IMR-90 (cell line): ENCODE measurements around the gene GABRB3. TPM values are rescaled to one million over a fixed set of nuclear protein-coding genes. Genes with fewer than 3 reads are reported as not detected.

Experiments
- ATAC-seq: fragments of 200-7000 bp; cut with Tn5 transposase; 2 replicates; pipeline ENCODE4 v1.9.1; 2020; ENCODE audit warnings: low read depth, mild to moderate bottlenecking, moderate library complexity
- BruUV-seq: library from RNA; stranded (reverse); fragments of 400-500 nt; replicated peaks from 2 replicates; lab custom pipeline; 2021; lab: Mats Ljungman, UMichigan
- CTCF ChIA-PET: fragments of 300-600 bp; formaldehyde crosslinking; extraction: SDS; loops from one replicate; lab custom pipeline; 2021; ENCODE audit warnings: antibody characterized with exemption; lab: Yijun Ruan, JAX
- POLR2A ChIA-PET: fragments of 300-600 bp; sonication (Branson Sonifier 250); formaldehyde crosslinking; loops from one replicate; lab custom pipeline; 2022; ENCODE audit warnings: antibody characterized with exemption; ENCODE audit not compliant: unreplicated experiment; lab: Charles Lee
- DNase-seq: peaks from one replicate; pipeline ENCODE4 v3.0.0; 2013
- H2AFZ ChIP-seq: replicated peaks from 2 replicates; pipeline ENCODE3; 2013; ENCODE audit warnings: low read length, mild to moderate bottlenecking; ENCODE audit not compliant: poor library complexity
- H2AK5ac ChIP-seq: 2 replicates; pipeline ENCODE4 v1.6.1; 2013; ENCODE audit warnings: low read depth, low read length, inconsistent platforms
- H2AK9ac ChIP-seq: replicated peaks from 2 replicates; pipeline ENCODE3; 2013; ENCODE audit warnings: mild to moderate bottlenecking, low read depth, low read length, moderate library complexity; ENCODE audit not compliant: poor library complexity
- H2BK120ac ChIP-seq: 2 replicates; pipeline ENCODE4 v1.6.1; 2013; ENCODE audit warnings: low read depth, low read length, inconsistent platforms
- H2BK15ac ChIP-seq: 3 replicates; pipeline ENCODE4 v1.6.1; 2013; ENCODE audit warnings: low read depth, low read length, inconsistent platforms
- H2BK20ac ChIP-seq: 2 replicates; pipeline ENCODE4 v1.6.1; 2013; ENCODE audit warnings: low read depth, mild to moderate bottlenecking, inconsistent platforms, low read length, moderate library complexity
- H2BK5ac ChIP-seq: 2 replicates; pipeline ENCODE4 v1.6.1; 2013; ENCODE audit warnings: mild to moderate bottlenecking, low read depth, low read length, inconsistent platforms; ENCODE audit not compliant: poor library complexity, severe bottlenecking
- H3K14ac ChIP-seq: replicated peaks from 2 replicates; pipeline ENCODE4 v1.6.1; 2013; ENCODE audit warnings: low read depth, low read length, inconsistent platforms
- H3K18ac ChIP-seq: 2 replicates; pipeline ENCODE4 v1.6.1; 2013; ENCODE audit warnings: low read depth, low read length, control low read depth
- H3K23ac ChIP-seq: 2 replicates; pipeline ENCODE4 v1.6.1; 2013; ENCODE audit warnings: low read depth, low read length, inconsistent platforms
- H3K27ac ChIP-seq: 2 replicates; pipeline ENCODE4 v1.5.1; 2013; ENCODE audit warnings: mild to moderate bottlenecking, control low read depth, low read length; ENCODE audit not compliant: insufficient read depth
- H3K27me3 ChIP-seq: 2 replicates; pipeline ENCODE4 v1.6.1; 2013; ENCODE audit warnings: low read length; ENCODE audit not compliant: control insufficient read depth, insufficient read depth
- H3K36me3 ChIP-seq: 2 replicates; pipeline ENCODE4 v1.6.1; 2013; ENCODE audit warnings: low read length, mixed read lengths; ENCODE audit not compliant: control insufficient read depth, insufficient read depth
- H3K4ac ChIP-seq: 2 replicates; pipeline ENCODE4 v1.6.1; 2013; ENCODE audit warnings: low read depth, low read length, inconsistent platforms
- H3K4me1 ChIP-seq: 2 replicates; pipeline ENCODE4 v1.6.1; 2013; ENCODE audit warnings: low read length, mixed read lengths; ENCODE audit not compliant: control insufficient read depth, insufficient read depth
- H3K4me2 ChIP-seq: 2 replicates; pipeline ENCODE4 v1.6.1; 2013; ENCODE audit warnings: low read depth, mild to moderate bottlenecking, control low read depth, low read length, moderate library complexity
- H3K4me3 ChIP-seq: 2 replicates; pipeline ENCODE4 v1.5.1; 2013; ENCODE audit warnings: low read depth, mild to moderate bottlenecking, control low read depth, low read length, moderate library complexity; ENCODE audit not compliant: insufficient read depth
- H3K56ac ChIP-seq: 2 replicates; pipeline ENCODE4 v1.6.1; 2013; ENCODE audit warnings: low read length, inconsistent platforms; ENCODE audit not compliant: insufficient read depth; ENCODE audit errors: extremely low read depth
- H3K79me1 ChIP-seq, 2 experiments: 2 replicates each; pipeline ENCODE4 v1.6.1; 2013; ENCODE audit warnings: low read length in 2 of 2, inconsistent platforms in 1 of 2, low read depth in 1 of 2
- H3K9ac ChIP-seq: 2 replicates; pipeline ENCODE4 v1.6.1; 2013; ENCODE audit warnings: low read depth, low read length, control low read depth
- H3K9me1 ChIP-seq: 2 replicates; pipeline ENCODE4 v1.6.1; 2013; ENCODE audit warnings: low read length, inconsistent platforms; ENCODE audit not compliant: insufficient read depth
- H3K9me3 ChIP-seq: 2 replicates; pipeline ENCODE4 v1.6.1; 2013; ENCODE audit warnings: low read length; ENCODE audit not compliant: control insufficient read depth, insufficient read depth
- H4K20me1 ChIP-seq: 2 replicates; pipeline ENCODE4 v1.6.1; 2013; ENCODE audit warnings: low read length, inconsistent platforms; ENCODE audit not compliant: insufficient read depth
- H4K5ac ChIP-seq: 2 replicates; pipeline ENCODE4 v1.6.1; 2013; ENCODE audit warnings: mild to moderate bottlenecking, low read depth, low read length, control low read depth
- H4K8ac ChIP-seq, 2 experiments: 2 replicates each; pipeline ENCODE4 v1.6.1; 2013; ENCODE audit warnings: low read depth in 2 of 2, low read length in 2 of 2, control low read depth in 1 of 2, inconsistent platforms in 1 of 2
- H4K91ac ChIP-seq: 2 replicates; pipeline ENCODE4 v1.6.1; 2013; ENCODE audit warnings: low read depth, low read length, inconsistent platforms; ENCODE audit not compliant: insufficient read depth
- BHLHE40 ChIP-seq: fragments of 150-350 bp; IDR thresholded peaks from 2 replicates; pipeline ENCODE4 v1.6.1; 2016; ENCODE audit warnings: mild to moderate bottlenecking, low read depth, low read length
- CEBPB ChIP-seq: IDR thresholded peaks from 2 replicates; pipeline ENCODE4 v1.6.1; 2012; ENCODE audit warnings: low read depth, low read length, improper control_type of control experiment
- CHD1 ChIP-seq: IDR thresholded peaks from 2 replicates; pipeline ENCODE4 v1.6.1; 2012; ENCODE audit warnings: low read depth, low read length, improper control_type of control experiment
- FOS ChIP-seq: fragments of 150-350 bp; IDR thresholded peaks from 2 replicates; pipeline ENCODE4 v1.6.1; 2016; ENCODE audit warnings: low read depth, low read length
- MAFK ChIP-seq: IDR thresholded peaks from 2 replicates; pipeline ENCODE4 v1.6.1; 2012; ENCODE audit warnings: low read depth, low read length, improper control_type of control experiment
- MAZ ChIP-seq: IDR thresholded peaks from 2 replicates; pipeline ENCODE4 v1.6.1; 2012; ENCODE audit warnings: low read depth, mild to moderate bottlenecking, low read length, improper control_type of control experiment, moderate library complexity, borderline replicate concordance
- MXI1 ChIP-seq: IDR thresholded peaks from 2 replicates; pipeline ENCODE4 v1.6.1; 2012; ENCODE audit warnings: low read depth, mild to moderate bottlenecking, low read length, moderate library complexity, borderline replicate concordance
- NFE2L2 ChIP-seq: fragments of 150-350 bp; IDR thresholded peaks from 2 replicates; pipeline ENCODE4 v1.6.1; 2016; ENCODE audit warnings: low read depth, mild to moderate bottlenecking, low read length
- POLR2A ChIP-seq: IDR thresholded peaks from 2 replicates; pipeline ENCODE4 v1.6.1; 2012; ENCODE audit warnings: mild to moderate bottlenecking, low read depth, low read length
- RAD21 ChIP-seq: IDR thresholded peaks from 2 replicates; pipeline ENCODE4 v1.6.1; 2012; ENCODE audit warnings: low read length, improper control_type of control experiment
- RCOR1 ChIP-seq: IDR thresholded peaks from 2 replicates; pipeline ENCODE4 v1.6.1; 2012; ENCODE audit warnings: mild to moderate bottlenecking, low read length, improper control_type of control experiment; ENCODE audit not compliant: insufficient replicate concordance
- RFX5 ChIP-seq: IDR thresholded peaks from 2 replicates; pipeline ENCODE4 v1.8.0; 2012; ENCODE audit warnings: low read depth, mild to moderate bottlenecking, low read length, moderate library complexity
- SMC3 ChIP-seq: fragments of 150-350 bp; IDR thresholded peaks from 2 replicates; pipeline ENCODE4 v1.6.1; 2016; ENCODE audit warnings: low read depth, mild to moderate bottlenecking, antibody characterized with exemption, low read length, moderate library complexity
- WGBS, 2 experiments: methylation state at CpG; one replicate each; pipeline versions ENCODE4 v1.1.5 to v1.1.7; 2013; ENCODE audit warnings: missing lambda C conversion rate in 2 of 2; ENCODE audit not compliant: insufficient read length in 1 of 2; ENCODE audit errors: extremely low coverage in 2 of 2; 5-methylcytosine and 5-hydroxymethylcytosine counted together
- dilution Hi-C: fragments of 300-500 bp; cut with HindIII; formaldehyde crosslinking; loops from one replicate; pipeline ENCODE4 v1.14.3; 2018; ENCODE audit warnings: low sequenced_read_pairs; ENCODE audit not compliant: unreplicated experiment
- in situ Hi-C: fragments of 300-500 bp; cut with MboI; formaldehyde crosslinking; loops from 3 replicates; pipeline ENCODE4 v1.14.3; 2019; ENCODE audit warnings: low sequenced_read_pairs, inconsistent platforms, mixed read lengths
- intact Hi-C: fragments of 100-400 bp; cut with micrococcal nuclease; formaldehyde crosslinking; loops from 2 replicates; pipeline ENCODE4 v1.10.0; 2022
- polyA plus RNA-seq, 3 experiments: library from polyadenylated mRNA; depleted of rRNA; stranded (reverse); fragments of >200 nt; gene quantifications; 2 replicates each; pipeline ENCODE4 v1.2.3, GENCODE V29; 2012; ENCODE audit warnings: low replicate concordance in 1 of 3
- total RNA-seq: library from RNA; depleted of rRNA; stranded (reverse); fragments of >200 nt; gene quantifications from 2 replicates; pipeline ENCODE4 v1.2.3, GENCODE V29; 2012
- TF ChIP-seq, protein P1 (sequence below): fragments of 150-350 bp; IDR thresholded peaks from 2 replicates; pipeline ENCODE4 v1.6.1; 2017; ENCODE audit warnings: mild to moderate bottlenecking, antibody characterized with exemption, low read length, low read depth
- TF ChIP-seq, protein P2 (sequence below): fragments of 150-350 bp; IDR thresholded peaks from 2 replicates; pipeline ENCODE4 v1.6.1; 2016; ENCODE audit warnings: low read depth, mild to moderate bottlenecking, low read length, moderate library complexity, borderline replicate concordance
- TF ChIP-seq, protein P3 (sequence below): conservative IDR thresholded peaks from 2 replicates; pipeline ENCODE4 v1.5.1; 2012; ENCODE audit warnings: mild to moderate bottlenecking, low read depth, low read length, improper control_type of control experiment

GABRB3 gene
- total and polyA plus RNA-seq, 2 of the 4 experiments (the other 2 are of a cell fraction): 0.36 to 0.54 TPM

DNA sequence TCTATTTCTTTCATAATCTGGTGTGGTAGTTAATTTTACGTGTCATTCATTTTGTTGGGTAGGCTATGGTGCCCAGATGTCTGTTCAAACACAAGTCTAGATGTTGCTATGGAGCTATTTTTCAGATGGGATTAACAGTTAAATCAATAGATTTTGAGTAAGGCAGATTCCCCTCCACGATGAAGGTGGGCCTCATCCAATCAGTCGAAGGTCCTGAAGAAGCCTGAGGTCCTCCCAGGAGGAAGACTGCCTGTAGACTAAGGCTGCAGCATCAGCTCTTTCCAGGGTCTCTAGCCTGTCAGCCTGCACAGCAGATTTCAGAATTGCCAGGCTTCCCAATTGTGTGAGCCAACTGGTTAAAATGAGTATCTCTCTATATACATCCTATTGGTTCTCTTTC is 92.9 kb downstream of the GABRB3 start:
- POLR2A ChIA-PET: no interaction called here

More for the DNA sequence above, 92.9 kb downstream of the GABRB3 start:
- Histone ChIP-seq H3K4me1 (no peaks in the 10 kb centered on the region), H3K14ac (no peak overlapping the region), H3K9me1 (no peaks in the 10 kb centered on the region), H3K9ac (no peak overlapping the region), H2BK20ac (no peak overlapping the region), H3K27ac (no peak overlapping the region), H4K20me1 (no peaks in the 10 kb centered on the region), H4K8ac (no peak overlapping the region), H2AK5ac (no peak overlapping the region), H2AK9ac (no peak overlapping the region), H3K36me3 (no peaks in the 10 kb centered on the region), H3K4me2 (no peak overlapping the region), H3K23ac (no peak overlapping the region), H3K27me3 (no peaks in the 10 kb centered on the region), H3K18ac (no peak overlapping the region), H2AFZ (no peak overlapping the region), H2BK5ac (no peak overlapping the region), H4K5ac (no peak overlapping the region), H3K4ac (no peak overlapping the region), H2BK120ac (no peak overlapping the region), H3K9me3 (peaks cover 29% of the 10 kb centered on the region), H2BK15ac (no peak overlapping the region), H3K56ac (no peak overlapping the region), H3K4me3 (no peak overlapping the region), H3K79me1 (no peaks in the 10 kb centered on the region), H4K91ac (no peak overlapping the region)
- no peak for DNase-seq
- in situ Hi-C loops (no loop called here), intact Hi-C loops (no loop called here), dilution Hi-C loops (no loop called here)
- TF ChIP-seq FOS (no peak), NFE2L2 (no peak), SMC3 (no peak), MXI1 (no peak), RCOR1 (no peak), RAD21 (no peak), BHLHE40 (no peak), CEBPB (no peak), RFX5 (no peak), MAZ (no peak), CHD1 (no peak), MAFK (no peak), POLR2A (no peak)
- TF ChIP-seq, protein P1, sequence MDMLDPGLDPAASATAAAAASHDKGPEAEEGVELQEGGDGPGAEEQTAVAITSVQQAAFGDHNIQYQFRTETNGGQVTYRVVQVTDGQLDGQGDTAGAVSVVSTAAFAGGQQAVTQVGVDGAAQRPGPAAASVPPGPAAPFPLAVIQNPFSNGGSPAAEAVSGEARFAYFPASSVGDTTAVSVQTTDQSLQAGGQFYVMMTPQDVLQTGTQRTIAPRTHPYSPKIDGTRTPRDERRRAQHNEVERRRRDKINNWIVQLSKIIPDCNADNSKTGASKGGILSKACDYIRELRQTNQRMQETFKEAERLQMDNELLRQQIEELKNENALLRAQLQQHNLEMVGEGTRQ: no peak
- TF ChIP-seq, protein P2, sequence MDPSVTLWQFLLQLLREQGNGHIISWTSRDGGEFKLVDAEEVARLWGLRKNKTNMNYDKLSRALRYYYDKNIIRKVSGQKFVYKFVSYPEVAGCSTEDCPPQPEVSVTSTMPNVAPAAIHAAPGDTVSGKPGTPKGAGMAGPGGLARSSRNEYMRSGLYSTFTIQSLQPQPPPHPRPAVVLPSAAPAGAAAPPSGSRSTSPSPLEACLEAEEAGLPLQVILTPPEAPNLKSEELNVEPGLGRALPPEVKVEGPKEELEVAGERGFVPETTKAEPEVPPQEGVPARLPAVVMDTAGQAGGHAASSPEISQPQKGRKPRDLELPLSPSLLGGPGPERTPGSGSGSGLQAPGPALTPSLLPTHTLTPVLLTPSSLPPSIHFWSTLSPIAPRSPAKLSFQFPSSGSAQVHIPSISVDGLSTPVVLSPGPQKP: no peak
- TF ChIP-seq, protein P3, sequence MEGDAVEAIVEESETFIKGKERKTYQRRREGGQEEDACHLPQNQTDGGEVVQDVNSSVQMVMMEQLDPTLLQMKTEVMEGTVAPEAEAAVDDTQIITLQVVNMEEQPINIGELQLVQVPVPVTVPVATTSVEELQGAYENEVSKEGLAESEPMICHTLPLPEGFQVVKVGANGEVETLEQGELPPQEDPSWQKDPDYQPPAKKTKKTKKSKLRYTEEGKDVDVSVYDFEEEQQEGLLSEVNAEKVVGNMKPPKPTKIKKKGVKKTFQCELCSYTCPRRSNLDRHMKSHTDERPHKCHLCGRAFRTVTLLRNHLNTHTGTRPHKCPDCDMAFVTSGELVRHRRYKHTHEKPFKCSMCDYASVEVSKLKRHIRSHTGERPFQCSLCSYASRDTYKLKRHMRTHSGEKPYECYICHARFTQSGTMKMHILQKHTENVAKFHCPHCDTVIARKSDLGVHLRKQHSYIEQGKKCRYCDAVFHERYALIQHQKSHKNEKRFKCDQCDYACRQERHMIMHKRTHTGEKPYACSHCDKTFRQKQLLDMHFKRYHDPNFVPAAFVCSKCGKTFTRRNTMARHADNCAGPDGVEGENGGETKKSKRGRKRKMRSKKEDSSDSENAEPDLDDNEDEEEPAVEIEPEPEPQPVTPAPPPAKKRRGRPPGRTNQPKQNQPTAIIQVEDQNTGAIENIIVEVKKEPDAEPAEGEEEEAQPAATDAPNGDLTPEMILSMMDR: no peak
- ATAC-seq: no peak
- CTCF ChIA-PET: no interaction called here
- WGBS, 2 experiments: no CpG with 5 or more reads among the region's 3 CpGs
- BruUV-seq: no TSS peak
